Suppressor macrophage (primary cell): ENCODE results near the gene CTDP1.
"Not testable (repeated sequence)": the region's sequence is repeated elsewhere in the genome, so short reads cannot be mapped to it uniquely, and the experiment has no call there.

Experiments
- DNase-seq, 4 experiments: peaks; one replicate each; pipeline ENCODE4 v3.0.0-alpha.2; 2020 to 2022

CTDP1 gene

GRCh38 chr18:79682894-79683625 is 3.5 kb downstream of the CTDP1 start:
- DNase-seq = peak in 3 of 4 experiments; percentile 24 to 54 (median 41)

DNA sequence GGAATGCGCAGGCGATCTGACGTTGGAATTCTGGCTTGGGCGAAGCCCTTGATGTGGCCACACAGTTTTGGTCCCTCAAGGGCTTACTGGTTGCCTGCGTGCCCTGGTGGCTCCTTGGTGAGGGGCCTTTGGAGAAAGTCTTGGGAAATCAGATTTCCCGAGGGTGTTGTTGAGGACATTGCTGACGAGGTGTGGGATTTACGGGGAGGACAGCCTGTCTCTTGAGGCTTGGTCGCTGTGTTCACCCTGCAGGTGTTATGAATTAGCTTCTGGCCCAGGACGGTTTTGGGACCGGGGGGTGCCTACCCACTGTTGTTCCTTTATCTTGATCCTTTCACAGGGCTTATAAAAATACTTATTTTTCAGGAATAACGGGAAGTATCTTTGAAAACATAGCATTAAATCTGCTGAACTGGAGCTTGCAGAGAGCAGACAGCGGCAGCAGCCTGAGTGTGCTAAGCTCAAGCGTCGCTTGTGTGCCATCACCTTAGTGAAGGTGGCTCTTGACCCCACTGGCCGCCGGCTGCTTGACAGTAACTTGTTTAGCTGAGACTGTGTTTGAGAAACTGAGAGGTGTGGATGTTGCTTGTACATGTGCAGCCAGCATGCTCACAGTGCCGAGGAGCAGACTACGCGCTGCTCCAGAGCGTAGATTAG is 4.2 kb downstream of the CTDP1 start:
- no peak for DNase-seq

- no peak for DNase-seq
Measured at GRCh38 chr18:79684283-79684631, 4.7 kb downstream of the CTDP1 start.

- no peak for DNase-seq
Measured at GRCh38 chr18:79684787-79685186, 5.2 kb downstream of the CTDP1 start.

GRCh38 chr18:79685281-79685680 is 5.7 kb downstream of the CTDP1 start:
- peak in 2 of 4 experiments; percentile 8 for DNase-seq

GRCh38 chr18:79685971-79686370 is 6.4 kb downstream of the CTDP1 start:
- DNase-seq = no peak

DNA sequence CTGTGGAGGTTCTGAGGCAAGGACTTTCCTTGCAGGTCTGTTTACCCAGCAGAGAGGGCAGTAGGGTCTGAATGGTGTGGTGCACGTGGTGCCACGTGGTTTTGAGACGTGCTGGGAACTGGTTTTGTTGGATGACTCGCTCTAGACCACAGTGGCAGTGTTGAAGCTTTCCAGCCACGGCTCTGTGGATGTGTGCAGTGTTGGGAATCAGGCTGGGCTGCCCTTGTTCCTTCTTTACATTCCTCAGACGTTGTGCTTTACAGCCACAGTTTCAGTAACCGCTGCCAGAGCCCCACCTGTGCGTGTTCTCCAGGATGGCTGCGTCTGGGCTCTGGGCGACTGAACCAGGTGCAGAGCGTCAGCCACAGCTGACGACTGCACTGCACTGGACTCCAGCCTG is 8.2 kb downstream of the CTDP1 start:
- DNase-seq = peak in 2 of 4 experiments; percentile 7 to 18

GRCh38 chr18:79690071-79690470 is 10.5 kb downstream of the CTDP1 start:
- no peak for DNase-seq

DNA sequence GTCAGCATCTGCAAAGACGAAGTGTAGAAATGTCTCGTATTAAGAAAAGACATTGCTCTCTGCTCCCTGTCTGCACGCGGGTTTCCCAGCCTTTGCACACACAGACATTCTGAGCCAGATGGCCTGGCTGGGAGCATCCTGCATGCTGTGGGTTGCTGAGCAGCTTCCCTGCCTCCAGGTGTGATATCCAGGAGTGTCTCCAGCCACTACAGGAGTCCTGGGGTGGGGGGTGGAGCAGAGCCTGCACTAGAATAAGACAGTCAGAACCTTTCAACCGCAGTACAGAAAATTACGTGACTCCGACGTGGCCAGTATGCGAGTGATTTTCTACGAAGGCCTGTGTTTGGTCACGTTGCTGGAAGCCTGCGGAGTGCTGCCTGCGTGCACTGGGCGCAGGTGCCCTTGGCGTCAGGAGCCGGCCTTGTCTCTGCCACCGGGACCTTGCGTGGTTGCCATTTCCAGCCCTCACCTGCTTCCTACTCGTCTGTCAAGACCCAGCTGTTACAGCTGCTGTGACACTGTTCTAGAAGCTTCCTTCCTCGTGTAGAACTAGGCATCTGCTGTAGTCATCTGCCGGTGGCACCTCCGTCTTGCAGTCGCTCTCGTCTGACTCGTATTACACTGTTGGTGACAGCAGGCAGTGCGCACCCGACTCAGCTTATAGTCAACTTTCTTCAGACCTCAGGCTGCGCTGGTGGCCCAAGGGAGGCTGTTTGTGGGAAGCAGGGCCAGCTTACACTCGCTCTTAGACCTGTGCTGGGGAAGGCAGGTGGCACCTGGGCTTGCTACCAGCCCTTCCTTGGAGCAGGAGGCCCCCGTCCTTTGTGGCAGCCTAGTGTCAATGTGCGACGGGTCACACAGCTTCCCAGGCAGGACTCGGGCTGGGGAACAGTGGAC is 11.2 kb downstream of the CTDP1 start:
- DNase-seq = no peak

GRCh38 chr18:79692056-79692455 is 12.5 kb downstream of the CTDP1 start:
- DNase-seq = no peak

GRCh38 chr18:79692886-79693285 is 13.3 kb downstream of the CTDP1 start:
- no peak for DNase-seq

DNA sequence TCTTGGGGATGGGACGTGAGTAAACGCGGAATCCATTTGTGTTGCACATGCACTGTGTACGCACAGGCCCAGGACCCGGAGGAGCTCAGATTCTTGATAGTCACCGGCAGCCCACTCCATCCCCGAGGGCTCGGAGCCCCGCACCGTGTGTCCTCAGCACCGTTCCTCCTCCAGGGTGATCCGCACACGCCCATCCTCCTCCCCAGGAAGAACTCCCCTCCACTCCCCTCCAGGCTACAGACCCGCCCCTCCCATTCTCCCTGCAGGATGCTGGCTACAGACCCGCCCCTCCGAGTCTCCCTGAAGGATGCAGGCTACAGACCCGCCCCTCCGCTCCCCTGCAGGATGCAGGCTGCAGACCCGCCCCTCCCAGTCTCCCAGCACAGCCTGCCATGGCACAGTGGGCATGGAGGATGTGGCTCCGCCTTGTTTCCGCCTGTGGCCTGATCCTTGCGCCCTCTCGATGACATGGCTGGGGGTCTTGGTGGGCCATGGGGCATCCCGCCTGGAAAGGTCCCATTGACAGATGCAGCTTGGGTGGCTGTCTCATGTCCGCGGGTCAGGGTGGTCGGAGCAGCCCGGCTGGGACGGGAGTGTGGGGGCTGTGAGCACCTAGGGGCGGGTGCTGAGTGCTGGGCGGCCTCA is 14.1 kb downstream of the CTDP1 start:
- no peak for DNase-seq

- not testable (repeated sequence) for DNase-seq
Measured at GRCh38 chr18:79694206-79694894, 14.7 kb downstream of the CTDP1 start.

- DNase-seq = no peak
Measured at GRCh38 chr18:79694895-79695213, 15.3 kb downstream of the CTDP1 start.

- no peak for DNase-seq
Measured at GRCh38 chr18:79695269-79695668, 15.7 kb downstream of the CTDP1 start.

DNA sequence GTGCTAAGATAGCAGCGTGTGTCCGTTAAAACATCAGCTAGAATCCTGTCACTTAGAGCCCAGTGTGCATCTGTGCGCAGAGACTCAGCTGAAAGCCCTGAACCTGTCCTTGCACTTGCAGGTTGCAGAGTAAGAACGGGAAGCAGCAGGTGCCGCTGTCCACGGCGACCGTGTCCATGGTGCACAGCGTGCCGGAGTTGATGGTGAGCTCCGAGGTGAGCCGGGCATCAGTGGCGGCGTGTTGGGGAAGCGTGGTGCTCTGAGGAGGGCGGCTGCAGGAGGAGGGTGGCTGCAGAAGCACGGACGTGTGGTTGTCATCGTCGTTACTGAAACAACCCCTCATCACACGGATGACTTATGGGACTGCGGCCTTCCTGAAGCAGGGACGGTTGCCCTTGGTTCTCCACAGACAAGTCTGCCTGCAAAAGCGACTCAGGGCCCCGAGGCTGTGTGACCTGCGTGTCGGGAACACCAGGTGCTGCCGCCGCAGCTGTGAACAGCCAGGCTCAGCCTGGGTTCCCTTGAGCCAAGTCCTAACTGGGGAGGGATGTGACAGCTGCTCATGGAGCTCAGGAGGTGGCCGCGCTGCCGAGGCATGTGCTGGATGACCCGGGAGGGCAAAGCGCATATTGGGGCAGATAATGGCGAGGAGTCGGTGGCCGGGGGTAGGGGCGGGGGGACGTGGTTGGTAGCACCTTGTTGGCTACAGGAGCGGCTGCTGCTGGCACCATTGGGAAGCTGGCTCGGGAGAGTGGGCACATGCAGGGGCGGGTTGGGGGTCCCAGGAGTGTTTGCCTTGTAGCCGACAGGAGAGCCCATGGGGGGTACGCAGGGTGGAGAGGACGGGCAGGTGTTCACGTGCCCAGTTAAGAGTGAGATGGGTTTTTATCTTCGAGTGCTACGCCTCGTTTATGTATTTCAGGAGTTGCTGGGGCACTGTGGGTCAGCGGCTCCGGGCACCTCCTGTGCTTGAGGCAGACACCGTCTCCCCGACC is 16.6 kb downstream of the CTDP1 start:
- no peak for DNase-seq

GRCh38 chr18:79697178-79697577 is 17.6 kb downstream of the CTDP1 start:
- no peak for DNase-seq

DNA sequence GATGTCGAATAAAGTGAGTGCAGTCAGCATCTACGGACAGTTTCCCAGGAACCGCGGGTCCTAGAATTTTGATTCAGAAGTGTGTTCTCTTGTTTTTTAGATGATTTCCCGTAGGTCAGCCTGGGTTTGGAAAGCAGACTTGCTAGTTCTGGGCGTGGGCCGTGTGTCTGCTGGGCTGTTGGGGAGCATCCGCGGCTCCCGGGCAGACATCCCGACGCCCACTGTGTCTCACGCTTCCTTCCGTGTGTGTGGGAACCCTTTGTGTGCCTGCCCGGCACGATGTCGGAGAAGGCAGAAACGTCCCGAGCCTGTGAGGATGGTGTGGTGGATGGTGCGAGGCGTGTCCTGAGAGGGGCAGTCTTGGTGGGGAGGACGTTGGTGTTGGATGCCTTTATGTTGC is 18.4 kb downstream of the CTDP1 start:
- no peak for DNase-seq

GRCh38 chr18:79698668-79699335 is 19.2 kb downstream of the CTDP1 start:
- no peak for DNase-seq

DNA sequence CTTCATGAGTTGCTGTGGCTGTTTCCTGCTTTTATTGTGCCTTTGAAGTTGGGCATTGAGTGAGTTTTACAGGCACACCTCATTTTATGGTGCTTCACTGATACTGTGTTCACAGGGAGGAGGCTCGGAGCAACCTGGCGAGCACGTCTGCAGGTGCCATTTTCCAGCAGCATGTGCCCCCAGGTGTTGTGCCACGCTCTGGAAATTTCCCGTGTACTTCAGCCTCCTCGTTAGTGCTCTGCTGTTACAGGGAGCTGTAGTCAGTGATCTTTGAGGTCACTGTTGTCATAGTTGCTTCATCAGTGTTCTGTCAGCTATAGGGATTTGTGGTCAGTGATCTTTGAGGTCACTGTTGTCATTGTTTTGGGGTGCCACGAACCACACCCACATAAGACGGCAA is 20.1 kb downstream of the CTDP1 start:
- DNase-seq = no peak

DNA sequence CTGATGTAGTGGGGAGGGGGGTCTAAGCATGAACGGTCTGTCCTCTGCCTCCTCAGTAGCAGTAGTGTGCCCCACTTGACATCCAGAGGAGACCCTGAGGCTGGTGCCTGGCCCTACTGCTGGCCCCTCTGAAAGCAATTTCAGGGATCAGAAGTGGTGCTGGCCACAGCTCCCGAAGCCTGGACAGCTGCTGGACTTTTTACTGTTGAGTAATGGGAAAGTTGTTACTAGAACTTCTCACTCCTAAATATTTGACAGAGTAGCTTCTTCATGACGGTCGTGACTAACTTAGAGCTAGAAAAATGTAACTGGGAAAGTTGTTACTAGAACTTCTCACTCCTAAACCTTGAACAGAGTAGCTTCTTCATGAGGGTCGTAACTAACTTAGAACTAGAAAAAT is 23.3 kb downstream of the CTDP1 start:
- no peak for DNase-seq
